ENCODE results near the gene CTNNA2.

DNA sequence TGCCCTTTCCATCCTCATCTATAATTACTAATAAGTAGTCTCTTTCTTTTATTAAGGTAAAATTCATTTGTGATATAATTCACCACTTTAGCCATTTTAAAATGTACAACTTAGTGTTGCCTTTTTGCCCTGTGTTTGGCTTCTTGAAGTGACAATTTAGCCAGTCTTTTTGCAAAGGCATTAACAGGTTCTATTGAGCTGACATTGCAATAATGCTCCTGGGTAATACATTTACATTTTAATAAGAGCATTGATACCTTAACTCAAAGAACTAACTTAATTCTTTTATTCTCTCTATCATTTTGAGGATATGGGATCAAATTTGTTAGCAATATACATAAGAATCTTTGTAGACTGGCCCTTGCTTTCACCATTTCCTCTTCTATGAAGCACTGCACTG lies 549.4 kb downstream of the CTNNA2 start:
- TF ChIP-seq, protein P1, sequence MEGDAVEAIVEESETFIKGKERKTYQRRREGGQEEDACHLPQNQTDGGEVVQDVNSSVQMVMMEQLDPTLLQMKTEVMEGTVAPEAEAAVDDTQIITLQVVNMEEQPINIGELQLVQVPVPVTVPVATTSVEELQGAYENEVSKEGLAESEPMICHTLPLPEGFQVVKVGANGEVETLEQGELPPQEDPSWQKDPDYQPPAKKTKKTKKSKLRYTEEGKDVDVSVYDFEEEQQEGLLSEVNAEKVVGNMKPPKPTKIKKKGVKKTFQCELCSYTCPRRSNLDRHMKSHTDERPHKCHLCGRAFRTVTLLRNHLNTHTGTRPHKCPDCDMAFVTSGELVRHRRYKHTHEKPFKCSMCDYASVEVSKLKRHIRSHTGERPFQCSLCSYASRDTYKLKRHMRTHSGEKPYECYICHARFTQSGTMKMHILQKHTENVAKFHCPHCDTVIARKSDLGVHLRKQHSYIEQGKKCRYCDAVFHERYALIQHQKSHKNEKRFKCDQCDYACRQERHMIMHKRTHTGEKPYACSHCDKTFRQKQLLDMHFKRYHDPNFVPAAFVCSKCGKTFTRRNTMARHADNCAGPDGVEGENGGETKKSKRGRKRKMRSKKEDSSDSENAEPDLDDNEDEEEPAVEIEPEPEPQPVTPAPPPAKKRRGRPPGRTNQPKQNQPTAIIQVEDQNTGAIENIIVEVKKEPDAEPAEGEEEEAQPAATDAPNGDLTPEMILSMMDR (IDR thresholded peaks at IDR 0.05), result no peak
- TF ChIP-seq, protein P2, sequence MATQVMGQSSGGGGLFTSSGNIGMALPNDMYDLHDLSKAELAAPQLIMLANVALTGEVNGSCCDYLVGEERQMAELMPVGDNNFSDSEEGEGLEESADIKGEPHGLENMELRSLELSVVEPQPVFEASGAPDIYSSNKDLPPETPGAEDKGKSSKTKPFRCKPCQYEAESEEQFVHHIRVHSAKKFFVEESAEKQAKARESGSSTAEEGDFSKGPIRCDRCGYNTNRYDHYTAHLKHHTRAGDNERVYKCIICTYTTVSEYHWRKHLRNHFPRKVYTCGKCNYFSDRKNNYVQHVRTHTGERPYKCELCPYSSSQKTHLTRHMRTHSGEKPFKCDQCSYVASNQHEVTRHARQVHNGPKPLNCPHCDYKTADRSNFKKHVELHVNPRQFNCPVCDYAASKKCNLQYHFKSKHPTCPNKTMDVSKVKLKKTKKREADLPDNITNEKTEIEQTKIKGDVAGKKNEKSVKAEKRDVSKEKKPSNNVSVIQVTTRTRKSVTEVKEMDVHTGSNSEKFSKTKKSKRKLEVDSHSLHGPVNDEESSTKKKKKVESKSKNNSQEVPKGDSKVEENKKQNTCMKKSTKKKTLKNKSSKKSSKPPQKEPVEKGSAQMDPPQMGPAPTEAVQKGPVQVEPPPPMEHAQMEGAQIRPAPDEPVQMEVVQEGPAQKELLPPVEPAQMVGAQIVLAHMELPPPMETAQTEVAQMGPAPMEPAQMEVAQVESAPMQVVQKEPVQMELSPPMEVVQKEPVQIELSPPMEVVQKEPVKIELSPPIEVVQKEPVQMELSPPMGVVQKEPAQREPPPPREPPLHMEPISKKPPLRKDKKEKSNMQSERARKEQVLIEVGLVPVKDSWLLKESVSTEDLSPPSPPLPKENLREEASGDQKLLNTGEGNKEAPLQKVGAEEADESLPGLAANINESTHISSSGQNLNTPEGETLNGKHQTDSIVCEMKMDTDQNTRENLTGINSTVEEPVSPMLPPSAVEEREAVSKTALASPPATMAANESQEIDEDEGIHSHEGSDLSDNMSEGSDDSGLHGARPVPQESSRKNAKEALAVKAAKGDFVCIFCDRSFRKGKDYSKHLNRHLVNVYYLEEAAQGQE (IDR thresholded peaks at IDR 0.05; ENCODE audit: insufficient read depth in 1 of 2, low read depth in 2 of 2, low read length in 1 of 2), result no peak
- no peak for TF ChIP-seq POLR2AphosphoS5 (IDR thresholded peaks at IDR 0.05; ENCODE audit: low read depth, low read length)

All from Panc1 (cell line).